Measurements from ENCODE around the gene ENOX1.

The ENOX1 gene

DNA sequence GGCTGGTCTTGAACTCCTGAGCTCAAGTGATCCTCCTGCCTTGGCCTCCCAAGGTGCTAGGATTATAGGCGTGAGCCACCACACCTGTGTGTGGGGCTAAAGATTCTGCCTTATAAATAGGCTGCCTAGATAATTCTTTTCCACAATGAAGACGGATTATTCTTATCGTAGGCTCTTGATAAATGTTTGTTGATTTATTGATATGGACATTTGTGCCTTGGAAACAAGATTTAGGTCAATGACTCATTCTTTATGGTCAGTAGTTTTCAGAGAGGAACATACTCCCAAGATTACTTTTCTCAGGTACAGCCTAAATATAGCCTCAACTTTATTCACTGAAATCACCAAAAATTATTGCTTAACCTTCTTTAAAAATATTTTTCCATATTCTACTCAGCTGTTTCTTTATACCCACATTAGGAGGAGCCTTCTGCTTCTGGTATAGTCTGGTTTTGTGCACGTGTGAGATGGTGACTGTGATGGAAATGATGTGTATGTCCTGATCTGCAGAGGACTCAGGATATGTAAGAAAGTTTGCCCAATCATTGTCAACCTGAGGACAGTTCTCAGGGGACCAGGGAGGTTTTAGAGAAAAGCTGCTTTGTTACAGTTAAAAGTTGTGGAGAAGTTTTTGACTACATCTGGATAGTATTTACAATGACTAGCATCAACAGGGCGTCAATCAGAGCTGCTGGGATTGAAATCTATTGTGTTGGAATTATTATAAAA lies 554.5 kb downstream of the ENOX1 start:
- DNase-seq (ENCODE audit: low read depth in 2 of 3, low spot score in 2 of 3) = no peak

DNA sequence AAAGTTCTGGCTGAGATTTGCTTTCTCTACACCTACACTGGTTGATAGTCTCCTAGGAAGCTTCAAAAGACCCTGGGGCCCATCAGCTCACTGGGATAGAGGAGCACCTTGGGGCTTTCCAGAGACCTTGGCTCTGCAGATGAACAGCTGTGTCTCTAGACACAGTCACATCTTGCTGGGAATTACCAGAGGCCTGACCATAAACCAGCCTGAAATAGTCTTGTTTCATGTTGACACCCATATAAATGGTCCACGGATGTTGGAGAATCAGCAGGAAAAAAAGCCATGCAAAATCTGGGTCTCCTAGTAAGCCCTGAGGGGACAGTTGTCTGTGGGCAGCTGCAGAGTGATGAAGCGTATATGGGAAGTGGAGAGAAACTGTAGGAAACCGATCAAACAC lies 555.8 kb downstream of the ENOX1 start:
- DNase-seq (ENCODE audit: low read depth in 2 of 3, low spot score in 2 of 3) = no peak

DNA sequence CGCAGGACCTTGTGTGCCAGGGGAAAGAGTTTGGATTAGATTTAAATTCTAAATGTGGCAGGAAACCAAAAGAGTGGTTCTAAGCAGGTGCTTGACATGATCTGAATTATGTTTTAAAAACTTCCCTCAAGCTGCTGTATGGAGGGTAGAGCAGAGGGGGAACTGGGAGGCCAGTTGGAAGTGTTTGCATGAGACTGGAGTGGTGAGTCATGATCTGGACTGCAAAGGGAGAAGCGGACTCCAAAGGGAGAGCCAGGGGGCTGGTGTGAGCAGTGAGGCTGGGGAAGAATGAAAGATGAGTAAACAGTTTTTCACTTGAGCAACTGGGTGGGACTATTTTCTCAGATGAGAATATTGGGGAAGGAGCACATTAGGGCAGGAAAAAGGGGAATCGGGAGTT lies 557.3 kb downstream of the ENOX1 start:
- DNase-seq (ENCODE audit: low read depth in 2 of 3, low spot score in 2 of 3) = no peak

DNA sequence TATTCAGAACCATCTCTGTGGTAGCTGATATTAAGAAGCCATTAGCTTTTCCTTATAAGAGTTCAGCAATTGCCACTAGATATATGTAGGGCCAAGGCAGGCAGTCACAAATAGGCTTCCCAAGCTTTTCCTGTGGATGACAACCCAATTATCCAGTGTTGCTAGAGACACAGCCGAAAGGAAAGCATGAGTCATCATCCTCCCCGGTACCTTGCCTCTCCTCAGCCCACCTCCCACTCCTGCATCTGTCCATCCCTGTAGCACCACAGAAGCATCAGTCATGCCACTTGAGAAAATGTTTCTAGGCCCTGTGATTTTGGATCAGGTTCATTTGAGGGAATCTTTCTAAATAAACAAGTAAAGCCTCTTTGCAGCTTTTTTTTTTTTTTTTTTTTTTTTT lies 559.1 kb downstream of the ENOX1 start:
- DNase-seq (ENCODE audit: low read depth in 2 of 3, low spot score in 2 of 3) = no peak

DNA sequence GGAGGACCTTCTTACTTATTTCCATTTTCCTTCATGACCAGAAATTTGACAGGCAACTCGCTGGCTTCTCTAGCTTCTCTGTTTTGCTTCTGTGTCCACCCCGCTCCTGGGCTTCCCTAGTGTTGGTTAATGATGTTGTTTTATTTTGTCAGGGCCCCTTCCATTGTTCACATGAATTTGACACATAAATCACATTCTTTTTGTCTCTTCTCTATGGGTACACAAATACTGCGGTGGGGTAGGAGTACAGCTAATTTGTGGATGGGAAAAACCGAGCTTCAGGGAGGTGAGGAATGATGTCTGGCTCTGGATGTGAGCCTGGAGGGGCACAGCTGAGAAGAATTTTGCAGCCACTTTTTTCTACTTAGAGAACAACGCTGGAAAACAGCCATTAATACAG lies 563.6 kb downstream of the ENOX1 start:
- no peak for DNase-seq (ENCODE audit: low read depth in 2 of 3, low spot score in 2 of 3)

DNA sequence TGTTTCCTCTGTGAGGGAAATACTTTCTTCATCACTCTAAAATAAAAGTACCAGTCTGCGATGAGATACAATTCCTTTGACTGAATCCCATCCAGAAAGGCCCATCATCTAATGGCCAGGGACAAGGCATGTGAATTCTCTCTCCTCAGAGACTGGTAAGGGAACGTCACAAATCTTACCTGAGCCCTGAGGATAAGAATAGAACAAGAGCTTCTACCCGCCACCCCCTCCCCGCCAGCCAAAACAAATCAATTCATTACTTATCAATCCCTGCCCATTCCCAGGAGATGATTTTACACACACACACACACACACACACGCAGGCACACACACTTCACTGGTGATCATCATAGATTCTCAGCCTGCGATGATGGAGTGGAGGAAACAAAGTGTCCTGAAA lies 564.7 kb downstream of the ENOX1 start:
- DNase-seq (ENCODE audit: low read depth in 2 of 3, low spot score in 2 of 3) = no peak

DNA sequence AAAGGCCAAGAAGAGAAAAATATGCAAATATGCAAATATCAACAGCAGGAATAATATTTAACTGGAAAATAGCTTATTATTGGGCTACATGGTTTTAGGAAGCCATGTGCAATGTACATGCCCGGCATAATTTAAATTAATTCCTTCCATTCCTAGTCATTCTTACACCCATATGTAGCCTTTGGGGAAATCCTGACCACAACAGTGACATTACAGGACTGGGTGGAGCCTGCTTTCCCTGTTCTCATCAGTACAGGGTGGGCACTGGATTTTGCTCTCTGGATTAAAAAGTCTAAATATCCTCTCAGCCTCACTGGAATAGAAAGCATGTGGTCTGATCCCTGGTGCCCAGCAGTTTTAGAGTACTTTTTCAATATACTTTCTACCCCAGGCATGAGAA lies 565.2 kb downstream of the ENOX1 start:
- no peak for DNase-seq (ENCODE audit: low read depth in 2 of 3, low spot score in 2 of 3)

DNA sequence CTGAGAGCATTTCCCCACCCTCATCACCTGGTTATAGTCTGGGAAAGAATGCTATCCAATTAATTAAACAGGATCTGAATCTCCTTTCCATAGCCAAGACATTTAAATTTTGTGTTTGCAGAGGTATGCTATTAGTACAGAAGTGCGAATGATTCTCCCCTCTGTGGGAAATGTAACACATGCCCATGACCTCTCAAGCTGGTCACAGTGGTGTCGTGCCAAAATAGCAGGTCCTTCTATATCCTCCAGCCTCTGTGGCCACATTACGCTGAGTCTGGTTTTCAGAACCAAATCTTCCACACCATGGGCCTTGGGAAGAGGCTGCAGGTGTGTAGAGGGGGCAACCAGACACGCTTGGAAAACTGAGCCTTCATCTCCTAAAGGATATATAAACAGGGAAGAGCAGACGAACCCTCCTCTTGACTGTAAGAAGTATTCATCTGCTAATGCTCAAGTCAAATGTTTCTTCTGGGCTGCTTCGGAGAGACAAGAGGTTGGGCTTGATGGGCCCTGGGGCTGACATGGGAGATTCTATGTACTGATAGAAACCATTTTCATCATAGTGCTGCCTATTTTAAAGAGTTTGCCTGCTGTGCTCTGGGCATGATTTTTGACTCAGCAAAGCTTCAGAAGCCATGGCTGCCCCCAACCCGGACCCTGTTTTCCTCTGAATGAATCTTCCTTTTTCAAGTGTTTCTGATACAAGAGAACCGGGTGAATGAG lies 565.7 kb downstream of the ENOX1 start:
- no peak for DNase-seq (ENCODE audit: low read depth in 2 of 3, low spot score in 2 of 3)

DNA sequence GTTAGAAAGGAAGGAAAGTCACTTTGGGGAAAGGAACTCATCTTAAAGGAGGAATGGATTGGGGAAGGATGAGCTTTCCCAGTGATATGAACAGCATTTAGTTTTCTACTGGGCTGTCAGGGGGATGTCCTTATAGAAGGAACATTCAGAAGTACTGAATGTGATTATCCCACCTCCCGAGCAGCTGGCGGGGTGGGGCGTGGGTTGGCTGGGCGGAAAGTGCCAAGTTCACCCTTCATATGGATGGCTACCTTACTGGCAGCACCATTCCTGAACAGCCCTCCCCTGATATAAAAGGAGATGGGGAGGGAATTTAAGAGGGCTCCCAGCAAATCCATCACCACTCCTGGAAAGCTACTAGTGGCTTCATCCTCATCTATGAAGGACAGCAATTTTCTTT lies 572.6 kb downstream of the ENOX1 start:
- no peak for DNase-seq (ENCODE audit: low read depth in 2 of 3, low spot score in 2 of 3)

DNA sequence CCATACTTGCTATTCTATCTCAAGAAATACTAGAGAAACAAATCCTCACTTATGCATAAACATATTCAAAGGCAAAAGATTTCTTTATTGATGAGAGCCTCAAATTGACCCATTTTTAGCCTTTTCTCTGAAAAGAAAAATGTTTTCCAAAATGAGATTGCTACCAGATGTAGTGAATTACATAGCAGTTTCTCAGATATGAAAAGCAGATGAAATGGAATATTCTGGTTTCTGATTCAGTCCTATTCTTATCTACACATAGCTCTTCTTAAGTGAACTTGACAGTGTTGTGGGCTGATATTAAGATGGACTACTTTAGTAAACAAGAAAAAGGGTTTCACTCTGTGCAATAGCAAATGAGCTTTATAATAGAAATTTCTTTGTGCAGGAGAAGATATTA lies 579.9 kb downstream of the ENOX1 start:
- DNase-seq (ENCODE audit: low read depth in 2 of 3, low spot score in 2 of 3) = no peak

DNA sequence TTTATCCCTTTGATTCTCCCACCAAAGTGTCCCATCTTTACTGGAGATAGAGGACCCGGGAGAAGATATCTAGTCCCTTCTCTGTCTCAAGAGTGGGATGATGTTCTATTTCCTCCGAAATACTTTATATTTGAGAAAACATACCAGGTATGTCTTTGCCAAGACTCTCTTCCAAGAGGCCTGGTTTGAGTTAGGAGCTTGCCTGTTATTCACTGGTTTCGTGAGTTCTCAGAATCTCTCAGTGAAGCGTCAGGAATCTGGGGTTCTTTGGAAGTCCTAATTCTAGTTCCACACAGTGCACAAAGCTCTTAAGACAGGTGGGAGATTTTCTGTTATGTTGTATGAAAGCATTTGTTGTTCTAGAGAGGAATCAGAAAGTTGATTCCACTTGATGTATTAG lies 581.4 kb downstream of the ENOX1 start:
- no peak for DNase-seq (ENCODE audit: low read depth in 2 of 3, low spot score in 2 of 3)

DNA sequence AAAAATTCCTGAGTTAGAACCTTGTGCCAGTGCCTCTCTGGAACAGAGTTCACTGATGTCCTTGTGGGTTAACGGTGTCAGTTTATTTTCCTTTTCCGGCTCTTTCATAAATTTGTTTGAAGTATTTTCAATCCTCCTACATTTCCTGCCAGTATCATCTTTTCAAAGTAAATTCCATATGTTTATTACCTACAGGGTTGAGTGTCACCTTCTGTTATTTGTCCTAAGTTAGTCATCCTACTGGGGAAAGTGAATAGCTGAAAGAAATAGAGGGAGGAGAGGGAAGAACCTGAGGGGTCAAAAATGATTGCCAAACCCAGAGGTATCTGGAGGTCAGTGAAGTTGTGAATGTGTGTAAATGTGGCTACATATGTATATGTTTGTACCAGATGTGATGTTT lies 582.2 kb downstream of the ENOX1 start:
- no peak for DNase-seq (ENCODE audit: low read depth in 2 of 3, low spot score in 2 of 3)

DNA sequence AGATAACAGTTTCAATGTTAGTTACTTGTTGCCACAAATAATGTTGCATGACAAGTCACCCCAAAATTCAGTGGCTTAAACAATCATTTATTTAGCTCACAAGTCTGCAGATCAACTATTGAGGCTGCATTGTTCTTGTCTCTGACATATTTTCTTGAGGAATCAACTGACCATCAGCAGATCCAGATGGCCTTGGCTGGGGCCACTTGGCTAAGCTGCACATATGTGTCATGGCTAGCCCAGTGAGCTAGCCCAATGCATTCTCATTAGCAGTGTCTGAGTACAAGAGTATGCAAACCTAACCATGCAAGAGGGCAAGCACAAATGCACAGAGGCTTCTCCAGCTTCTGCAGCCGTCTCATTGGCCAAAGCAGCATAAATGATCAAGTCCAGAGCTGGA lies 583.0 kb downstream of the ENOX1 start:
- DNase-seq (ENCODE audit: low read depth in 2 of 3, low spot score in 2 of 3) = no peak

DNA sequence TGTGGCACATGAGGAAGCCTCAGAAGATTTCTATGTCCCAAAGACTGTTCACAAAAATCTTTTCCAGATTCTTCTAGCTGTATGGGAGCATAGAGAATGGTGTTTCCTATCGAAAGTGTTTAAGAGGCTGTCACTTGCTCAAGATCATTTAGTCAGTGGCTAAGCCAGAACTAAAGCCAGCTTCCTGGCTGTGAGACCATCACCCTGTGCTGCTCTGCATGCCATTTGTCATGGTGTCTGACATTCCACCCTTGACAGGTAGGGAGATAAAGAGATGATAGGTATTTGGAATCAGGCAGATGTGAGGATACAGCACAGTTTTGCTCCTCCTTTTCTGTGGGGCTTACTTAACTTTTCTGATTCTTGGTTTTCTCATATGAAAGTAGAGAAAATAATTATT lies 586.0 kb downstream of the ENOX1 start:
- DNase-seq (ENCODE audit: low read depth in 2 of 3, low spot score in 2 of 3) = no peak

DNA sequence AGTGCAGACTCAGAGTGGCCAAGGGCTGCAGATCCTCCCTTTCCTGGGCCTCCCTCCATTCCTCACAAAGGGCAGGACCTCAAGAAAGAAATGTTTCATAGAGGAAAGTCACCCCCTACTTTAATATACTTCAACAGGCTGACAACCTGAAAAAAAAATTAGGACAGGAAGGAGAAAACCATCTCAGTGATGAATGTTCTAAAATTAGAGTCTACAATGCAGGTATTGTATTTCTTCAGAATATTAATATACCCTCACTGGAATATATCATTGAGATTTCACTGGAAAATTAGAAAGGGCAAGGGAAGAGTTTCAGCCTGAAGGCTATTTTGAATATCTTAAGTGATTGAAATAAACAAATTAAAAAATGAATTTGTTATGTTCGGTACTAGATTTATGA lies 586.5 kb downstream of the ENOX1 start:
- no peak for DNase-seq (ENCODE audit: low read depth in 2 of 3, low spot score in 2 of 3)

DNA sequence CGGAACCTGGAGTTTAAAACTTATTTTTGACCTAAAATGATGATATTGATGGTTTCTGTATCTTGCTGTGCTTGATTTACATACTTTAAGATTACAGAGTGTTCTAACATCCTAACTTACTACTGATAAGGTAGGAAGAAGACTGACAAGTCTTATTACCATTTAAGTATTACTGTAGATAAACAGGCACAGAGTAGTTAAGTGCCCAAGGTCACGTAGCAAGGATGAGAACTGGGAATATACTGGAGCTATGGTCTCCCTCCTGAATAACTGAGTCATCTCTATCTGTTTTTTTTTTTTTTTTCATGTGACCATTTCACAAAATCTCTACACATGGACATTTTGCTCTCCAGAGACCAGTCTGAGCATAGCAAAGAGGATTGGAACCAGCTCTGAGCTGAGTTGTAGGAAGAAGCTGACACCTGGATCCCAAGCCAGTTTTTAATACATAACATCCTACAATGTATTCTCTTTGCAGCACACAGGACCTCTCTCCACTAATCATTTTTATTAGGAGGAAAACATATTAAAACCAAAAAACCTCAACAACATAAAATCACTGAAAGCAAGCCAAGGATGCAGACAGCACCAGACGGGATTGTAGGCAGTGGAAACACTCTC lies 589.9 kb downstream of the ENOX1 start:
- DNase-seq (ENCODE audit: low read depth in 2 of 3, low spot score in 2 of 3) = no peak

DNA sequence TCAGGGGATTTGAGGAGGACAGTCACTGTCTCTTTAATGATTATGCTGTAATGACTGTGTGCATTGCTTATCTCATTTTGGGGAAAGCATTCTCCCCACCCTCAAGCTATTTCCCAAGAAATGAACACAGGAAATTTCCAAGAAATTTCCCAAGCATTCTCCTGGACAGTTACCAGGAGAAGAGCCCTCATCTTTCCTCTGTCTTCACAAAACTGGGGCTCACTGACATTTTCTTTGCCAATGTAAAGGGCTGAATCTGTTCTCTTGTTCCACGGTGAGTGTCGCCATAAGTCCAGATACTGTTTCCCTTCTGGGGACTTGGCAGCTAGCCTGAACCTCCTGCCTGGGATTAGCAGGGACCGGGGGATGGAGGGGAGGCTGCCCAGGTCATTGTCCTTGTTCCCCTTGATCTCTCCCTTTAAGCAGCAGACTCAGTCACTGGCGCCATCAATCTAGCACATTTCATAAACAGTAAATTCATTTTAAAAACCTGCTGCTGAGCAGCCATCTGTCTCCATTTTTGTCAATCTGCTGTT lies 590.6 kb downstream of the ENOX1 start:
- no peak for DNase-seq (ENCODE audit: low read depth in 2 of 3, low spot score in 2 of 3)

DNA sequence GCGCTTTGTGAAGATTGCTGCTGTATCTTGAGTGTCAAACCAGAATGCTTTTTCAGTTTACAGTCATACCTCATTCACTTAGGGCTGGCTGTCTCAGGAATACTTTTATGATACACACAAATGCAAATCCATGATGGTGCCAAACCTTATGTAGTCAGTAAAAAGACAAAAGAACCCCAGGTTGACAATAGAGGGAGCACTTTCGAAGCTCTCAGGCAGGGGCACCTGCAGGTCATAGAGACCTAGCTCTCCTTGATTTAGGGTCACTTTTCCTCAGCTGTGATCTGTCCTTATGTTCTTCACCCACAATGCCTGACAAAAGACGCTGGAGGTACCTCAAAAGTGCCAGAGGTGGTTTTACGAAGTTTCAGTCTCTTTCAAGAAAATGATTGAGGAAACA lies 591.2 kb downstream of the ENOX1 start:
- no peak for DNase-seq (ENCODE audit: low read depth in 2 of 3, low spot score in 2 of 3)

DNA sequence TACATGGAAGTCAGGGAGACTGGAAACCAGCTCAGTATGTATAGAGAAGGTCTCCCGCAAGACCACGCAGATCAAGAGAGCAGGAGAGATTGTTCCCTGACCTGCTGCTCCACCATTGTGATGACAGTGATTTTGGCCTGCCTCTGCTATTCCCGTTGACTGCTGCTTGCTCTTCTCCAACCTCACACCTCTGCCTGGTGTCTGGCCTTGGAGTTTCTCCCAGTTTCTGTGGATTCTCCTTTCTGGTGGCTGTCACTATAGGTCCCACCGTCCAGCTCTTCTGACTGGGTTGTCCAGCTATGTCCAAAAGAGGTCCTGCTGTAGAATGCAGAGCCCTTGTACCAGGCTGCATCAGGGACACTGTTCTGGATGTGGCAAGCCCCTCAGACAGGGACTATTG lies 591.7 kb downstream of the ENOX1 start:
- no peak for DNase-seq (ENCODE audit: low read depth in 2 of 3, low spot score in 2 of 3)

DNA sequence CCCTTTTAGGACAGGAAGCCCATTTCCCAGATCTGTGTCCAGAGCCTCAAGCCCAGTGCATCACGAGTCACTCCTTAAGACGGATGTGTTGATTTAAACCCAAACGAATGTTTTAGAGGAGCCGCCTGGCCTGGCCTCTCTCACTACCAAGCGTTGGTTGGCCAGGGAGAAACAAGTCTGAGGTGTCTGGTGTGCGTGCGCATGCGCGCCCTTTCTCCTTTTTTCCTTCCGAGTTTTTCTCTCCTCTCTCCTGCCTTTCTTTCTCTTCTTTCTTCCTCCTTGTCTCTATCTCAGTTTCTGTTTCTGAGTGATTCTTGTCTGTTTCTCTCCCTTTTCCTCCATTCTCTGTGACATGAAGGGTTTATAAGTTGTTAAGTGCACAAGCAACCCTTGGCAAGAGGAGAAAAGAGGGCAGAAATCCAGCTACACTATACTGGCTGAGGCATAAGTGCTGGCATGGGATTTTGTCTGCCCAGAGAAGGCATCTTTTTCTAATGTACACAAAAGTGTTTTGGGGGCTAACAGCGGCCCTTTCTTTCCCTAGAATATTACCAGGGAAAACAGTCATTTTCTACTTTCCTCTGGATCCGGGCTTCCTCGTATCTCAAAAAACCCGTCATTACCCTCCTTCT lies 592.9 kb downstream of the ENOX1 start:
- DNase-seq (ENCODE audit: low read depth in 2 of 3, low spot score in 2 of 3) = no peak

DNA sequence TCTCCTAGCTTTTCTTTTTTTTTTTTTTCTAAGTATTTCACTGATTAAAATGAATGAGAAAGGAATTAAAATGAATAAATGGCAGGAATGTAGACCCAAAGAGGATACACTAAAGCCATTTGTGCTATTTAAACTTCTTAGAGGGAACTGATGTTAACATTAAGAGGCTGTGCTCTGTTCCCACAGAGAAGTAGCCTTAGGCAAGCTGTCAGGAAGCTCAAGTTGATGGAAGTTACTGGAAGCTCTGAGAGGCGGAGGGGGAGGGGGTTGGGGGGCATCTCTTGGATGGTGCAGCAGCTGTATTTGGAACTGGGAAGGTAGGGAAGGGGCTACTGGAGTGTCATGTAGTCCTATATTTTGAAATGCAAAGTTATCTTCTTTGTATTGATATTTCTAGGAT lies 595.2 kb downstream of the ENOX1 start:
- no peak for DNase-seq (ENCODE audit: low read depth in 2 of 3, low spot score in 2 of 3)

DNA sequence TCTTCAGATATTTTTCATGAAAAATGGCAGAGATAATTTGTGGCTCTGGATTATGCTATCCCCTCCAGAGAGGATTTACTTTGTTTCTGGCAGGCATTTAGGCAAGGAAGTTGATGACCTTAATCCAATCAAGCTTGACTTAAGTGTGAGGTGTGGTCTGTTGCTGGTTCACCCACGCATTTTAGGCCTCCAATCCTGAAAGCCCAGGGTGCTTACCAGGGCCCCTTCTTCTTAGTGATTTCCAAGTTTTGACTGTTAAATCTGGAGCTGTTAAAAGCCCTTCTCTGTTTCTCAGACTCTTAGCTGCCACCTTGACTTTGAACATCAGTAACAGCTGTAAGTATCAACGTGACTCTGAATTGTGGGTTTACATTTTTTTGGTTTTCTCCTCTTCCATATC lies 601.5 kb downstream of the ENOX1 start:
- DNase-seq (ENCODE audit: low read depth in 2 of 3, low spot score in 2 of 3) = no peak

All from activated CD8-positive, alpha-beta memory T cell treated with anti-CD3 and anti-CD28 coated beads for 48 hours (primary cell).